ENCODE results near the gene IL17REL. TPM values are rescaled to one million over a fixed set of nuclear protein-coding genes. Genes with fewer than 3 reads are reported as not detected.

Gene IL17REL
- total RNA-seq, 2 donors from 2014 or later = 0.15 TPM; not detected in 1

DNA sequence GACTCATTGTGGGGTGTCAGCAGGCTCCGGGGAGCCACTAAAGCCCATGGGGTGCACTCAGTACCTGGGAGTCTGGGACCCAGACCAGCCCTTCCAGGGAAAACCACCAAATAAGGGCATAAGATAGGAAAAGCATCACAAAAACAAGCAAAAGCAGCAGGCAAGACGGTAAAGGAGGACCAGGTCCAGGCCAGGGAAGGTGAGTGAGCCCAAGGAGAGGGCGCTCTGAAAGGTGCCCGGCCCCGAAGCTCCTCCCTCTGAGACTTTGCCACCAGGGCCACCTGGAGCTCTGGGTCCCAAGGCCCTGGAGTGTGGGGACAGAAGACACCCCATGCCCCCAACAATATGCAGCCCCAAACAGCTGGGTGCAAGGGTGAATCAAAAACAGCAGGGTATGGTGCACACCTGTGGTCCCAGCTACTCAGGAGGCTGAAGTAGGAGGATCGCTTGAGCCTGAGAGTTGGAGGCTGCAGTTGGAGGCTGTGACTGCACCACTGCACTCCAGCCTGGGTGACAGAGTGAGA, 5.2 kb upstream of the IL17REL start:
- WGBS, 2 experiments (ENCODE audit: insufficient coverage in 1 of 2, insufficient read length in 1 of 2) = 67 to 91% methylated on average over 2 to 6 of the region's 6 CpGs

DNA sequence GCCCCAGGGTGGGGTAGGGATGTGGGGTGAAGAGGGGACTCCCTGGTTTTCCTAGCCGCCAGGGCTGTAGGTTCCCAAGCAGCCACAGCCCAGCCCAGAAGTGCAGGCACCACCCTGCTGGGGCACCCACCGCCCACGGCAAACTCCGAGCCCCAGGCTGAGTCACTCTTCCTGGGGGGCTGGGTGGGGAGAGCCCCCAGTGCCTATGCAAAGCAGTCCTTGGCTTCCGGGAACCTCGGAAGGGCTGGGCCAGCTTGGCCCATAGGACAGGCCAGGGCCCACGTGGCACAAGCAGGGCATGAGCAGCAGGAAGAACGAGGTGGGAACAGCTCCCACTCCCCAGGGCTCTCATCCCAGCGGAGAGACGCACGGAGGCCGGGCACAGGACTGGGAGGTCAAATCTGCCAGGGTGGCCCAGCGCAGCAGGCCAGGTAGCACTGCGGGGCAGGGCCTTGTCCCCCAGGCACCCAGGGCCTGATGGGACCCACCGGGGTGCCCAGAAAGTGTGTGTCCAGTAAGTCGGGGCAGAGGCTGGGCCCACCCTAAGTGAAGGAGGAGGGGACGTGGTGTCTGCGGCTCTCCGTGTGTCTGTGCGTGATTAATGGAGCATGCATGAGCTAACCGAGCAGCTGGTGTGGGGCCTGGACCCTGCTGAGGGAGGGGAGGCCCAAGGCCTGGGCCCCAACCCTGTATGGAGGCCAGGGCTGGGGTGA, 4.6 kb upstream of the IL17REL start:
- TF ChIP-seq, protein P1, sequence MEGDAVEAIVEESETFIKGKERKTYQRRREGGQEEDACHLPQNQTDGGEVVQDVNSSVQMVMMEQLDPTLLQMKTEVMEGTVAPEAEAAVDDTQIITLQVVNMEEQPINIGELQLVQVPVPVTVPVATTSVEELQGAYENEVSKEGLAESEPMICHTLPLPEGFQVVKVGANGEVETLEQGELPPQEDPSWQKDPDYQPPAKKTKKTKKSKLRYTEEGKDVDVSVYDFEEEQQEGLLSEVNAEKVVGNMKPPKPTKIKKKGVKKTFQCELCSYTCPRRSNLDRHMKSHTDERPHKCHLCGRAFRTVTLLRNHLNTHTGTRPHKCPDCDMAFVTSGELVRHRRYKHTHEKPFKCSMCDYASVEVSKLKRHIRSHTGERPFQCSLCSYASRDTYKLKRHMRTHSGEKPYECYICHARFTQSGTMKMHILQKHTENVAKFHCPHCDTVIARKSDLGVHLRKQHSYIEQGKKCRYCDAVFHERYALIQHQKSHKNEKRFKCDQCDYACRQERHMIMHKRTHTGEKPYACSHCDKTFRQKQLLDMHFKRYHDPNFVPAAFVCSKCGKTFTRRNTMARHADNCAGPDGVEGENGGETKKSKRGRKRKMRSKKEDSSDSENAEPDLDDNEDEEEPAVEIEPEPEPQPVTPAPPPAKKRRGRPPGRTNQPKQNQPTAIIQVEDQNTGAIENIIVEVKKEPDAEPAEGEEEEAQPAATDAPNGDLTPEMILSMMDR (conservative IDR thresholded peaks at IDR 0.05) = no peak
- WGBS, 2 experiments (ENCODE audit: insufficient coverage in 1 of 2, insufficient read length in 1 of 2) = 89 to 93% methylated on average over 16 to 21 of the region's 21 CpGs
- no peaks in the 10 kb centered on the region for H3K9me3 Mint-ChIP-seq
- peak; percentile 39 for DNase-seq
- no peaks in the 10 kb centered on the region for H3K36me3 Mint-ChIP-seq (ENCODE audit: low read depth)
- Histone ChIP-seq H3K4me1 (ENCODE audit: control insufficient read depth, insufficient read depth, low read length) (no peaks in the 10 kb centered on the region), H3K4me3 (ENCODE audit: low read length) (no peak overlapping the region), H3K27ac (ENCODE audit: low read depth, low read length) (no peak overlapping the region), H3K36me3 (ENCODE audit: control insufficient read depth, insufficient read depth, low read length) (no peaks in the 10 kb centered on the region), H3K9ac (ENCODE audit: extremely low read depth, low read length, poor library complexity, severe bottlenecking) (no peak overlapping the region), H3K27me3 (ENCODE audit: control insufficient read depth, insufficient read depth, low read length, poor library complexity, severe bottlenecking) (peaks cover 54% of the 10 kb centered on the region), H3K9me3 (ENCODE audit: control insufficient read depth, low read length) (no peaks in the 10 kb centered on the region)
- H3K4me3 Mint-ChIP-seq = no peak overlapping the region
- H3K4me1 Mint-ChIP-seq = no peaks in the 10 kb centered on the region
- H3K27ac Mint-ChIP-seq = no peak overlapping the region
- H3K27me3 Mint-ChIP-seq (ENCODE audit: insufficient read depth) = peaks cover 30% of the 10 kb centered on the region

More for the DNA sequence above, 5.2 kb upstream of the IL17REL start:
- Histone ChIP-seq H3K9me3 (ENCODE audit: control insufficient read depth, low read length) (no peaks in the 10 kb centered on the region), H3K27me3 (ENCODE audit: control insufficient read depth, insufficient read depth, low read length, poor library complexity, severe bottlenecking) (peaks cover 48% of the 10 kb centered on the region), H3K4me1 (ENCODE audit: control insufficient read depth, insufficient read depth, low read length) (no peaks in the 10 kb centered on the region), H3K36me3 (ENCODE audit: control insufficient read depth, insufficient read depth, low read length) (no peaks in the 10 kb centered on the region), H3K4me3 (ENCODE audit: low read length) (no peak overlapping the region), H3K9ac (ENCODE audit: extremely low read depth, low read length, poor library complexity, severe bottlenecking) (no peak overlapping the region), H3K27ac (ENCODE audit: low read depth, low read length) (no peak overlapping the region)
- Mint-ChIP-seq H3K4me3 (no peak overlapping the region), H3K9me3 (no peaks in the 10 kb centered on the region), H3K4me1 (no peaks in the 10 kb centered on the region), H3K27me3 (ENCODE audit: insufficient read depth) (peaks cover 25% of the 10 kb centered on the region), H3K27ac (no peak overlapping the region), H3K36me3 (ENCODE audit: low read depth) (no peaks in the 10 kb centered on the region)
- DNase-seq = no peak
- TF ChIP-seq, protein P1 (conservative IDR thresholded peaks at IDR 0.05) = no peak

DNA sequence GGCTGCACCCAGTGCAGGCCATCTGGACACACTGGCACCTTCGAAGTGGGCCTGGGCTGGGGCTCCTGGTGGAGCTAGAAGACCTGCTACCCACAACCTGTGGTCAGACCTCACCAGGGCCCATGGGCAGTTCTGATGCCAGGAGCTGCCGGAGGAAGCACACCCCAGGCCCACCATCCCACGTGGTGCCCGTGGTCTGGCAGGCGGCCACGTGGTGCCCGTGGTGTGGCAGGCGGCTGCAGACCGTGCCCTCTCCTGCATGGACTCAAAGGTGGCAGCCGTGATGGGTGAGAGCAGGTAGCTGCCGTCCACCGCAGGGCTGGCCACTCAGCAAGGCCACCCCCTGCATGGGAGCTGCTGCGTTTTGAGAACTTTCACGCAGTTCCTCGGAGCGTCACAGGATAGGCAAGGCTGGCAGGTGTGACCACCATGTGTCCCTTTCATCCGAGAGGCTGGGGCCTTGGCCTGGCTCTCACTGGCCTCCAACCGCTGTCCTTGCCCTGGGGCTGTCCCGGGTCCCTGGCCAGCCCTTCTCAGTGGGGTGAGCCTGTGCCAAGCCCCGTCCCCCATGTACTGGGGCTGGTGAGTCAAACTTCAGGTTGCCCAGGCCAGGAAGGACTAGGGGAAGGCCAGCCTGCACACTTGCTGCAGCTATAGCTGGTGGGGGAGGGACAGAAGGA, 3.9 kb upstream of the IL17REL start:
- Histone ChIP-seq H3K9ac (ENCODE audit: extremely low read depth, low read length, poor library complexity, severe bottlenecking) (no peak overlapping the region), H3K4me3 (ENCODE audit: low read length) (no peak overlapping the region), H3K4me1 (ENCODE audit: control insufficient read depth, insufficient read depth, low read length) (no peaks in the 10 kb centered on the region), H3K36me3 (ENCODE audit: control insufficient read depth, insufficient read depth, low read length) (no peaks in the 10 kb centered on the region), H3K9me3 (ENCODE audit: control insufficient read depth, low read length) (no peaks in the 10 kb centered on the region), H3K27me3 (ENCODE audit: control insufficient read depth, insufficient read depth, low read length, poor library complexity, severe bottlenecking) (peaks cover 61% of the 10 kb centered on the region), H3K27ac (ENCODE audit: low read depth, low read length) (no peak overlapping the region)
- no peak overlapping the region for H3K27ac Mint-ChIP-seq
- no peak for DNase-seq
- H3K4me3 Mint-ChIP-seq = no peak overlapping the region
- H3K4me1 Mint-ChIP-seq = no peaks in the 10 kb centered on the region
- no peaks in the 10 kb centered on the region for H3K36me3 Mint-ChIP-seq (ENCODE audit: low read depth)
- 93 to 94% methylated on average over 17 to 20 of the region's 20 CpGs for WGBS, 2 experiments (ENCODE audit: insufficient coverage in 1 of 2, insufficient read length in 1 of 2)
- peaks cover 35% of the 10 kb centered on the region for H3K27me3 Mint-ChIP-seq (ENCODE audit: insufficient read depth)
- TF ChIP-seq, protein P1 (conservative IDR thresholded peaks at IDR 0.05) = no peak
- H3K9me3 Mint-ChIP-seq = no peaks in the 10 kb centered on the region
